HepG2 (cell line): ENCODE measurements around the gene BEAN1. TPM values are rescaled to one million over a fixed set of nuclear protein-coding genes. Genes with fewer than 3 reads are reported as not detected.

Experiments used
- ATAC-seq: fragments of 200-7000 bp; cut with Tn5 transposase; 3 replicates; pipeline ENCODE4 v1.9.1; 2020; ENCODE audit warnings: mild to moderate bottlenecking, moderate library complexity
- BruUV-seq: library from RNA; stranded (reverse); fragments of 400-500 nt; replicated peaks from 2 replicates; lab custom pipeline; 2021; lab: Mats Ljungman, UMichigan
- CTCF ChIA-PET: fragments of 300-600 bp; formaldehyde crosslinking; extraction: SDS; loops from one replicate; lab custom pipeline; 2021; ENCODE audit warnings: low total read pairs, inconsistent platforms, low intra/inter-chr PET ratio; lab: Yijun Ruan, JAX
- POLR2A ChIA-PET: fragments of 350-600 bp; sonication (Branson Sonifier 250); formaldehyde crosslinking; loops from one replicate; lab custom pipeline; 2020; ENCODE audit warnings: antibody characterized with exemption, inconsistent platforms; lab: Yijun Ruan, JAX
- DNase-seq: peaks from one replicate; pipeline ENCODE4 v3.0.0-alpha.2; 2015; ENCODE audit warnings: low spot score
- FAIRE-seq: peaks from 3 replicates; lab custom pipeline; 2011; peaks lifted over from hg19 to GRCh38; lab: Jason Lieb, UNC
- H2AFZ ChIP-seq: one replicate; pipeline ENCODE4 v1.6.1; 2011; ENCODE audit warnings: low read length, inconsistent platforms
- H3K27ac ChIP-seq: fragments of 300-600 bp; 3 replicates; pipeline ENCODE4 v1.8.0; 2011; ENCODE audit warnings: mixed run types, mild to moderate bottlenecking, mixed read lengths, low read length, inconsistent platforms; ENCODE audit not compliant: insufficient read depth; ENCODE audit errors: extremely low read length
- H3K27me3 ChIP-seq, 2 experiments: fragments of 200-600 bp in 1 of 2; 2 replicates in 1 of 2; 3 replicates in 1 of 2; pipeline versions ENCODE4 v1.6.0 to v1.8.0; 2011; ENCODE audit warnings: low read length in 2 of 2, mild to moderate bottlenecking in 2 of 2, moderate library complexity in 2 of 2, inconsistent platforms in 1 of 2; ENCODE audit not compliant: insufficient read depth in 2 of 2, control insufficient read depth in 1 of 2
- H3K36me3 ChIP-seq, 2 experiments: fragments of 200-600 bp in 1 of 2; replicated peaks in 1 of 2; 2 replicates in 1 of 2; 3 replicates in 1 of 2; pipeline versions ENCODE4 v1.5.1 to v1.8.0; 2011; ENCODE audit warnings: low read length in 2 of 2, inconsistent platforms in 1 of 2; ENCODE audit not compliant: insufficient read depth in 2 of 2, control insufficient read depth in 1 of 2
- H3K4me1 ChIP-seq: 2 replicates; pipeline ENCODE4 v1.5.1; 2012; ENCODE audit warnings: low read length, inconsistent platforms; ENCODE audit not compliant: insufficient read depth
- H3K4me2 ChIP-seq: 2 replicates; pipeline ENCODE4 v1.6.0; 2011; ENCODE audit warnings: low read depth, low read length, inconsistent platforms
- H3K4me3 ChIP-seq, 3 experiments: fragments of 200-600 bp in 1 of 3; sonication (generic), shearing (Covaris generic) in 1 of 3; replicated peaks in 1 of 3; 2 replicates each; pipeline ENCODE4 v1.5.1; 2011 to 2016; ENCODE audit warnings: low read length in 3 of 3, inconsistent platforms in 2 of 3, low read depth in 2 of 3, mild to moderate bottlenecking in 2 of 3, control low read depth in 1 of 3, mixed read lengths in 1 of 3; ENCODE audit not compliant: insufficient read depth in 1 of 3
- H3K79me2 ChIP-seq: one replicate; pipeline ENCODE4 v1.6.1; 2011; ENCODE audit warnings: low read length, inconsistent platforms; ENCODE audit not compliant: insufficient read depth
- H3K9ac ChIP-seq: 2 replicates; pipeline ENCODE4 v1.6.0; 2011; ENCODE audit warnings: mild to moderate bottlenecking, low read depth, low read length, inconsistent platforms; ENCODE audit not compliant: insufficient read depth
- H3K9me3 ChIP-seq: 2 replicates; pipeline ENCODE4 v1.5.1; 2012; ENCODE audit warnings: mild to moderate bottlenecking, low read length
- H4K20me1 ChIP-seq: 2 replicates; pipeline ENCODE4 v1.6.0; 2011; ENCODE audit warnings: inconsistent platforms, mild to moderate bottlenecking, low read length, moderate library complexity; ENCODE audit not compliant: insufficient read depth
- ARNT2 ChIP-seq: sonication (generic); formaldehyde crosslinking; IDR thresholded peaks from 2 replicates; pipeline ENCODE4 v1.8.0; 2022; ENCODE audit warnings: mild to moderate bottlenecking, low read depth, missing genetic modification reagents, moderate library complexity
- ATF7-NPFF ChIP-seq: sonication (generic); formaldehyde crosslinking; IDR thresholded peaks from 2 replicates; pipeline ENCODE4 v1.8.1; 2023; ENCODE audit warnings: mild to moderate bottlenecking, low read depth, missing genetic modification reagents, moderate library complexity
- HIVEP1 ChIP-seq: sonication (generic); formaldehyde crosslinking; IDR thresholded peaks from 2 replicates; pipeline ENCODE4 v1.4.0; 2020; ENCODE audit warnings: mild to moderate bottlenecking, missing genetic modification reagents
- HMG20A ChIP-seq: IDR thresholded peaks from 2 replicates; pipeline ENCODE4 v1.6.1; 2016; ENCODE audit warnings: borderline replicate concordance
- HNRNPH1 ChIP-seq: fragments of 200-400 bp; formaldehyde crosslinking; optimal IDR thresholded peaks from 2 replicates; pipeline ENCODE3; 2017; ENCODE audit warnings: mild to moderate bottlenecking, low read depth, low read length
- KLF11 ChIP-seq: IDR thresholded peaks from 2 replicates; pipeline ENCODE4 v1.6.1; 2016; ENCODE audit warnings: missing compliant biosample characterization
- MAZ ChIP-seq, 2 experiments: sonication (generic) in 1 of 2; formaldehyde crosslinking in 1 of 2; IDR thresholded peaks; 2 replicates each; pipeline versions ENCODE4 v1.5.0 to v1.6.1; 2012 to 2020; ENCODE audit warnings: low read depth in 2 of 2, mild to moderate bottlenecking in 2 of 2, borderline replicate concordance in 1 of 2, improper control_type of control experiment in 1 of 2, low read length in 1 of 2, missing genetic modification reagents in 1 of 2, moderate library complexity in 1 of 2
- PAF1 ChIP-seq: IDR thresholded peaks from 2 replicates; pipeline ENCODE4 v1.6.1; 2016; ENCODE audit warnings: missing genetic modification reagents, missing compliant biosample characterization
- POLR2G ChIP-seq: fragments of 200-400 bp; formaldehyde crosslinking; IDR thresholded peaks from 2 replicates; pipeline ENCODE4 v1.6.1; 2018; ENCODE audit warnings: mild to moderate bottlenecking, low read depth, low read length, moderate library complexity
- SMC3 ChIP-seq: IDR thresholded peaks from 2 replicates; pipeline ENCODE4 v1.6.1; 2011; ENCODE audit warnings: low read length, improper control_type of control experiment
- TAF15 ChIP-seq: fragments of 200-400 bp; formaldehyde crosslinking; IDR thresholded peaks from one replicate; pipeline ENCODE4 v1.6.1; 2018; ENCODE audit warnings: mild to moderate bottlenecking, low read depth, low read length; ENCODE audit not compliant: poor library complexity, severe bottlenecking
- YEATS2 ChIP-seq: sonication (generic); formaldehyde crosslinking; IDR thresholded peaks from 2 replicates; pipeline ENCODE4 v1.4.0; 2020; ENCODE audit warnings: missing genetic modification reagents, borderline replicate concordance
- ZFP36 ChIP-seq: fragments of 150-350 bp; IDR thresholded peaks from 2 replicates; pipeline ENCODE4 v1.6.1; 2018; ENCODE audit warnings: borderline replicate concordance, low read length, low read depth; ENCODE audit not compliant: partially characterized antibody
- ZFP36L2 ChIP-seq: sonication (generic); formaldehyde crosslinking; IDR thresholded peaks from 2 replicates; pipeline ENCODE4 v1.4.0; 2020; ENCODE audit warnings: missing genetic modification reagents
- ZNF790 ChIP-seq: sonication (generic); formaldehyde crosslinking; IDR thresholded peaks from 2 replicates; pipeline ENCODE4 v1.8.0; 2022; ENCODE audit warnings: missing genetic modification reagents, mild to moderate bottlenecking, borderline replicate concordance
- WGBS: methylation state at CpG from one replicate; pipeline ENCODE4 v1.1.6; 2017; ENCODE audit warnings: low lambda C conversion rate; 5-methylcytosine and 5-hydroxymethylcytosine counted together
- in situ Hi-C: cut with HindIII; loops from 2 replicates; pipeline ENCODE4 v1.10.0; 2017; ENCODE audit warnings: low pct_unique_long_range_greater_than_20kb; ENCODE audit not compliant: extremely low pct_ligation_motif_present
- intact Hi-C: fragments of 100-400 bp; cut with micrococcal nuclease; formaldehyde crosslinking; loops from one replicate; pipeline ENCODE4 v1.10.0; 2022; ENCODE audit not compliant: unreplicated experiment
- polyA plus RNA-seq, 8 experiments: library from polyadenylated mRNA; depleted of rRNA in 3 of 8; stranded (reverse) in 7 of 8; unstranded in 1 of 8; fragments of >200 nt; fragmentation: Illumina TruSeq in 4 of 8; extraction: Trizol in 4 of 8; gene quantifications; 2 replicates each; pipeline versions ENCODE4 v1.2.1 to v1.2.3, GENCODE V29; 2011 to 2016; ENCODE audit warnings: low read depth in 4 of 8, missing spikeins in 1 of 8, mixed read lengths in 1 of 8; ENCODE audit not compliant: insufficient read depth in 1 of 8
- total RNA-seq, 5 experiments: library from RNA; depleted of rRNA; stranded (reverse); fragments of >200 nt; fragmentation: Illumina TruSeq; extraction: Trizol; gene quantifications; 2 replicates each; pipeline ENCODE4 v1.2.3, GENCODE V29; 2016; ENCODE audit warnings: low read depth in 1 of 5
- TF ChIP-seq, protein P1 (sequence below): sonication (generic); formaldehyde crosslinking; IDR thresholded peaks from 2 replicates; pipeline ENCODE4 v1.4.0; 2020; ENCODE audit warnings: missing genetic modification reagents, borderline replicate concordance

Gene BEAN1
- total and polyA plus RNA-seq, 2 of the 13 experiments (the other 11 are each of a cell fraction or from before 2014, with no cell fraction given) = 0.53 to 1.4 TPM

DNA sequence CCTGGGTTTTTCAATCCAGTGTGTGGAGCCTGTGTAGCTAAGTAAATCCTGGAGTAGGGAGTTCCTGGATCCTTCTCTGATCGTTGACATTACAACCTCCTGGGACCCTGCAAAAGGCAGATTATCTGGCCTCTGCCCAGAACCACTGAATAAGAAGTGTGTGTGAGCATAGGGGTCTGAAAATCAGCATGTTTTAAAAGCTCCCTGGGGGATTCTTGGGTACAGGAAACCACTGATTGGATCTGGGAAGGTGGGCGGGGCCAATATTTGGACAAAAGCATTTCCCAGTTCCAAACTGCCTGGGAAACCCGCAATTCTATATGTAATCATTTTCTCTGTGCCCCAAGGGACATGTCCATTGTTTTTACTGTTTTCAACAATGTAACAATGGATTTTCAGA is 27.2 kb upstream of the BEAN1 start:
- no peak overlapping the region for H3K9ac ChIP-seq
- TF ChIP-seq YEATS2 (CRISPR knock-in tag) = no peak
- TF ChIP-seq, protein P1, sequence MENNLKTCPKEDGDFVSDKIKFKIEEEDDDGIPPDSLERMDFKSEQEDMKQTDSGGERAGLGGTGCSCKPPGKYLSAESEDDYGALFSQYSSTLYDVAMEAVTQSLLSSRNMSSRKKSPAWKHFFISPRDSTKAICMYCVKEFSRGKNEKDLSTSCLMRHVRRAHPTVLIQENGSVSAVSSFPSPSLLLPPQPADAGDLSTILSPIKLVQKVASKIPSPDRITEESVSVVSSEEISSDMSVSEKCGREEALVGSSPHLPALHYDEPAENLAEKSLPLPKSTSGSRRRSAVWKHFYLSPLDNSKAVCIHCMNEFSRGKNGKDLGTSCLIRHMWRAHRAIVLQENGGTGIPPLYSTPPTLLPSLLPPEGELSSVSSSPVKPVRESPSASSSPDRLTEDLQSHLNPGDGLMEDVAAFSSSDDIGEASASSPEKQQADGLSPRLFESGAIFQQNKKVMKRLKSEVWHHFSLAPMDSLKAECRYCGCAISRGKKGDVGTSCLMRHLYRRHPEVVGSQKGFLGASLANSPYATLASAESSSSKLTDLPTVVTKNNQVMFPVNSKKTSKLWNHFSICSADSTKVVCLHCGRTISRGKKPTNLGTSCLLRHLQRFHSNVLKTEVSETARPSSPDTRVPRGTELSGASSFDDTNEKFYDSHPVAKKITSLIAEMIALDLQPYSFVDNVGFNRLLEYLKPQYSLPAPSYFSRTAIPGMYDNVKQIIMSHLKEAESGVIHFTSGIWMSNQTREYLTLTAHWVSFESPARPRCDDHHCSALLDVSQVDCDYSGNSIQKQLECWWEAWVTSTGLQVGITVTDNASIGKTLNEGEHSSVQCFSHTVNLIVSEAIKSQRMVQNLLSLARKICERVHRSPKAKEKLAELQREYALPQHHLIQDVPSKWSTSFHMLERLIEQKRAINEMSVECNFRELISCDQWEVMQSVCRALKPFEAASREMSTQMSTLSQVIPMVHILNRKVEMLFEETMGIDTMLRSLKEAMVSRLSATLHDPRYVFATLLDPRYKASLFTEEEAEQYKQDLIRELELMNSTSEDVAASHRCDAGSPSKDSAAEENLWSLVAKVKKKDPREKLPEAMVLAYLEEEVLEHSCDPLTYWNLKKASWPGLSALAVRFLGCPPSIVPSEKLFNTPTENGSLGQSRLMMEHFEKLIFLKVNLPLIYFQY (CRISPR knock-in tag) = no peak
- no peak for TF ChIP-seq HNRNPH1
- no peak for TF ChIP-seq MAZ (IDR thresholded peaks at IDR 0.05; ENCODE audit: borderline replicate concordance, low read depth, low read length)
- TF ChIP-seq MAZ (CRISPR knock-in tag; IDR thresholded peaks at IDR 0.05; ENCODE audit: low read depth) = no peak
- TF ChIP-seq TAF15 = no peak
- no peak for TF ChIP-seq ARNT2
- TF ChIP-seq POLR2G = no peak
- no peak for TF ChIP-seq HMG20A (CRISPR knock-in tag)
- TF ChIP-seq KLF11 = no peak
- no peak for TF ChIP-seq PAF1
- TF ChIP-seq ZFP36 = no peak
- TF ChIP-seq HIVEP1 (CRISPR knock-in tag) = no peak
- TF ChIP-seq ZNF790 (CRISPR knock-in tag) = no peak
- TF ChIP-seq SMC3 = no peak
- no peak for TF ChIP-seq ATF7-NPFF (CRISPR knock-in tag)
- TF ChIP-seq ZFP36L2 (CRISPR knock-in tag) = no peak
- TF ChIP-seq, all 625 proteins: peak for 0
- ATAC-seq (no peak), DNase-seq (no peak), FAIRE-seq (no peak)
- intact Hi-C loops = no loop called here
- Histone ChIP-seq H4K20me1 (no peaks in the 10 kb centered on the region), H3K9me3 (no peaks in the 10 kb centered on the region), H3K27ac (no peak overlapping the region), H2AFZ (no peak overlapping the region), H3K4me1 (peaks cover 12% of the 10 kb centered on the region), H3K36me3 (no peaks in the 10 kb centered on the region), H3K4me2 (no peak overlapping the region), H3K79me2 (no peaks in the 10 kb centered on the region), H3K27me3 (no peaks in the 10 kb centered on the region), H3K4me3 (no peak overlapping the region)
- BruUV-seq = no TSS peak
- ChIA-PET CTCF (no interaction called here), POLR2A (no interaction called here)
- in situ Hi-C loops = loop anchor here (25.0 kb wide), 1 partner anchor 462 kb away; no protein-coding TSS in a partner anchor
- 48% methylated on average over 3 of the region's 3 CpGs for WGBS
